NCI-H510A treated with DMSO at 0.1 percent for 48 hours (cell line): ENCODE results near the gene S1PR1.
A peak's percentile ranks its signal among the peaks of the same experiment; 100 is the strongest.
"Not testable (repeated sequence)": the region's sequence is repeated elsewhere in the genome, so short reads cannot be mapped to it uniquely, and the experiment has no call there.

Experiments used
- DNase-seq: peaks from one replicate; lab custom pipeline; 2025; lab: John Stamatoyannopoulos, UW

S1PR1 gene

GRCh38 chr1:101219924-101220870, 16.6 kb upstream of the S1PR1 start:
- DNase-seq = no peak

GRCh38 chr1:101220906-101221305, 15.9 kb upstream of the S1PR1 start:
- no peak for DNase-seq

DNA sequence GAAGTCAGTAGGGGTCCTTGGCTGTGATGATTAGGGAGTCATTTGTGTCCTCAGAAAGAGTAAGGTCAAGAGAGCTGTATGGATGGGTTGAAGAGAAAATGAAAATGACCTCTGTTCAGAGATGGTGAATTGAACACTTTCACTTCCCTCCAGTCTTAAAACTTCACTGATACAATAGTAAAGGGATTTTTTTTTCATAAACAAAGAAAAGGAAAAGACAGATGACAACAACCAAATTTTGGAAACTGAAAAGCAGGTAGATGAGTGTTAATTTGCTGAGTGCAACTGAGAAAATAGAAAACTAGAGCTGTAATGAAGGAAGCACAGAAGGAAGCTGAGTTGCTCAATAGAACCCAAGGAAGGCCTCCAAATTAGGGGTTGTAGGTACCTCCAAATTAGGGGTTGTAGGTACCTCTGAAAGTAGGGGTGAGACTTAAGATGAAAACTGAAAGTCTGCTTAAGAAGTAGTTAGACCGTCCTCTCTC, 14.8 kb upstream of the S1PR1 start:
- no peak for DNase-seq

GRCh38 chr1:101227837-101228236, 9.0 kb upstream of the S1PR1 start:
- no peak for DNase-seq

DNA sequence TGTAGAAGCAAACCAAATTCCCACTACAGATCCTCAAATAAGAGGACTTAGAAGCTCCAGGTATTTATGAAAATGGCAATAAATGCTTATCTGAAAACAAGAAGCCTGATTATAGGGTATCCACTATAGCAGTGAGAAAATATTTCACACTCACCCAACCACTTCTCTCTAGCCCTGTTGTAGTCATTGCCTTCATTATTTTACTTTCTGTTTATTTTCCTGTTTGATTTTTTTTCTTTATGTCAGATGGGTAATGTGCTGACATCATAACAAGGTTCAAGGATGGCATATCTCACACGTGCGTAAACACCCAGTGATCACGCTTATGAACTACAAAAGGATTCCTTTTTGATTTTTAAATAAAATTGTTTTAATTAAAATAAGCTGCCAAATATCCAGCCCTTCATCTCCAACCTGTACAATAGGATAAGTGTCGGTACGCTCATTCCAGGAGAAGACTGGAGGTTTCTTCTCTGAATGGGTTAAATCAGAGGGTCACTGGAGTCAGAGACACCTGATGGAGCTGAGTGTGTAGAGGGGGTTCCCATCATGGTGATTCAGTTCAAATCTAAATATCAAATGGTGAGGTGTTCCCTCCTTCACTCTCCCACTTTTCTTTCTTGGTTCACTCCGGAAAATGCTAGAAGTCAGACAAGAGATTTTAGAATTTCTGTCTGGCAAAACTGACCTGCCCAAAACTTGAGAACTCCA, 8.2 kb upstream of the S1PR1 start:
- no peak for DNase-seq

GRCh38 chr1:101232182-101232581, 4.6 kb upstream of the S1PR1 start:
- DNase-seq = not testable (repeated sequence)

DNA sequence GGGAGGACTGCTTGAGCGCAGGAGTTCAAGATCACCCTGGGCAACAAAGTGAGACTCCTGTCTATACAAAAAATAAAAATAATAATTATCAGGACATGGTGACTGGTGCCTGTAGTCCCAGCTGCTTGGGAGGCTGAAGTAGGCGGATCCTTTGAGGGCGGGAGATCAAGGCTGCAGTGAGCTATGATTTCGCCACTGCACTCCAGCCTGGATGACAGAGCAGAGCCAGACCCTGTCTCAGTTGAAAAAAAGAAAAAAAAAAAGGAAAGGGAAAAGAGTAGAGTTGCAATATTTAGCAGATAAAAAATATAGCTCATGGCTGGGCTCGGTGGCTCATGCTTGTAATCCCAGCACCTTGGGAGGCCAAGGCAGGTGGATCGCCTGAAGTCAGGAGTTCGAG, 3.3 kb upstream of the S1PR1 start:
- no peak for DNase-seq

- no peak for DNase-seq
Observed at GRCh38 chr1:101235216-101235695, 1.6 kb upstream of the S1PR1 start.

- DNase-seq = peak; percentile 17
Observed at GRCh38 chr1:101235696-101236515, 913 bp upstream of the S1PR1 start.

GRCh38 chr1:101237229-101237837, 514 bp downstream of the S1PR1 start:
- DNase-seq = peak; percentile 27

- DNase-seq = no peak
Observed at GRCh38 chr1:101238031-101238628, 1.3 kb downstream of the S1PR1 start.

DNA sequence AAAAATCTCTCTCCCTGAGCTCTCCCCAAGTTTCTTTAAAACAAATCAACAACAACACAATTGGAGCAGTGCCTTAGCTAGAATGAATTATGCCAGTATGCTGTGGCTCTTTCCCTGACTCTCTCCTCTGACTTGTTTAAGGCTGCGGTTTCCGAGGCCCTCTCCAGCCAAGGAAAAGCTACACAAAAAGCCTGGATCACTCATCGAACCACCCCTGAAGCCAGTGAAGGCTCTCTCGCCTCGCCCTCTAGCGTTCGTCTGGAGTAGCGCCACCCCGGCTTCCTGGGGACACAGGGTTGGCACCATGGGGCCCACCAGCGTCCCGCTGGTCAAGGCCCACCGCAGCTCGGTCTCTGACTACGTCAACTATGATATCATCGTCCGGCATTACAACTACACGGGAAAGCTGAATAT, 1.9 kb downstream of the S1PR1 start:
- peak; percentile 80 for DNase-seq

- DNase-seq = no peak
Observed at GRCh38 chr1:101239095-101240040, 2.5 kb downstream of the S1PR1 start.

DNA sequence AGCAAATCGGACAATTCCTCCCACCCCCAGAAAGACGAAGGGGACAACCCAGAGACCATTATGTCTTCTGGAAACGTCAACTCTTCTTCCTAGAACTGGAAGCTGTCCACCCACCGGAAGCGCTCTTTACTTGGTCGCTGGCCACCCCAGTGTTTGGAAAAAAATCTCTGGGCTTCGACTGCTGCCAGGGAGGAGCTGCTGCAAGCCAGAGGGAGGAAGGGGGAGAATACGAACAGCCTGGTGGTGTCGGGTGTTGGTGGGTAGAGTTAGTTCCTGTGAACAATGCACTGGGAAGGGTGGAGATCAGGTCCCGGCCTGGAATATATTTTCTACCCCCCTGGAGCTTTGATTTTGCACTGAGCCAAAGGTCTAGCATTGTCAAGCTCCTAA, 3.2 kb downstream of the S1PR1 start:
- no peak for DNase-seq

DNA sequence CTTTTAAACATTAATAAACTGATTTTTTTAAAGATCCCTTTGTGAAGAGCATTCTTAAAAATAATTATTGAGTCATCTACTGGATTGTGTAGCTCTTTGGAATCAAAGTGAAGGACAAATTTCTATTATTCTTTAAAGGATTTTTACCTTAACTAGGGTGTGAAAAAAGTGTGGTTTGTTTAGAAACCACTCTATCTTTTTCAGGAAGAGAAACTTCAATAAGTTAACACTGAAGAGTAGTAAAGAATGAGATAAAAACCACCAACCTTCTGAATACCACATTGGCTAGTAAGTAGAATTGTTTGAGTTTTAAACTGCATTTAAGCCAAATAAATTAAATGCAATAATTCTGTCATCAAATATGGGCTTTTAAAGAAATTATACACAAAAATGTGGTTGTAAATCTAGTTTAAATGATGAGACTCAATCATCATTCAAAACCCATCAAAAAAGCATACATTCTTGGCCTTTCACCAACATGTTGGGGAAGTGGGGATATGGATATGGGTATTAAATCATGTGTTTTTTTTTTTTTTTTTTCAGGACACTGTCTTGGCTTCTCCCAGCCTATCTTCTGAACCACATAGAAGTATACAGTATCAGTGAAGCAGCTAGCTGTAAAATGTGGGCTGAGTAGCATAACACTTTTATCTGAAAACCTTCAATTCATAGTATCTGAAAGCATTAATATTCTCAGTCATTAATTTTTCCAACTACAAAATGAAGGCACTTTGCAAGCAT, 4.8 kb downstream of the S1PR1 start:
- DNase-seq = no peak

DNA sequence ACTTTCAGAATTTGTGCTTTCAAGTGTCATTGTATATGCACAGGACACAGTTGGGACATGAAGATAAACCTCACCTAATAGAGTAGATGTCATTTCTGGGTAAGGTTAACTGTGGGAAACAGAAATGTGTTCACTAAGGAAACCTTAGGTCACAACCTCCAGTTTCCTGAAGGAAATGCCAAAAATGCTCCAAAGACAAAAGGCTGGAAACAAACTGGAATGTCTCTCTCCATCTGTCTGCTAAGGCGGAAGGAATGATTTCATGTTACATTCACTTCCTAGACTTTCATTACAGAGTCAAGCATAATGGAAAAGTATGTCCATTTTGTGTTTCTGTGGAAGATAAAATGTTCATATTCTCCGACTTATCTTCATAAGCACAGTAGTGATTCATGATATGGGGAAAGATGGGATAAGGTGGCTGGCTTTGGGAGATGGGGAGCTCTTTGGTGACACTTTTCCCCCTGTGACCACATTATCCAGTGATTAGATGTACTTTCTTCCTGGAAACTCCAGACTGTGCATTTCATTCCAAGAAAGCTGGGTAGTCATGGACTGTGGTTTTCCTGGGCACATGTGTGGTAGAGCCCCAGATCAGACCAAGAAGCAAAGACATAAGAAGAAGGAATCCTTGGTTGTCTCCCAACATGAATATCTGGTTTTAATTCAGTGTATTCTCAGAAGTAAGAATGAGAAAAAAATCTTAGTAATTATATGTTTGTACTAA, 5.7 kb downstream of the S1PR1 start:
- no peak for DNase-seq

- no peak for DNase-seq
Observed at GRCh38 chr1:101243751-101244150, 6.9 kb downstream of the S1PR1 start.

GRCh38 chr1:101244842-101245241, 8.0 kb downstream of the S1PR1 start:
- DNase-seq = no peak
